Memory B cell (primary cell): ENCODE measurements around the gene LIG3.

Source experiments
- ATAC-seq: fragments of 150-1000 bp; cut with Tn5 transposase; 2 replicates; pipeline ENCODE4 v1.10.0; 2021; ENCODE audit warnings: low read depth, mild to moderate bottlenecking, moderate library complexity
- DNase-seq, 2 donors: peaks; one replicate each; pipeline ENCODE4 v3.0.0; 2022; ENCODE audit warnings: low spot score in 2 of 2
- H3K27ac Mint-ChIP-seq: one replicate; pipeline ENCODE4 v1.8.0; 2022; ENCODE audit warnings: mild to moderate bottlenecking, moderate library complexity, mixed read lengths
- H3K27me3 Mint-ChIP-seq: one replicate; pipeline ENCODE4 v1.8.0; 2022; ENCODE audit warnings: mixed read lengths
- H3K36me3 Mint-ChIP-seq: one replicate; pipeline ENCODE4 v1.8.0; 2022; ENCODE audit warnings: mild to moderate bottlenecking, mixed read lengths
- H3K4me1 Mint-ChIP-seq: one replicate; pipeline ENCODE4 v1.8.0; 2022; ENCODE audit warnings: mixed read lengths
- H3K4me3 Mint-ChIP-seq: one replicate; pipeline ENCODE4 v1.8.0; 2022; ENCODE audit warnings: mild to moderate bottlenecking, moderate library complexity, mixed read lengths
- H3K9me3 Mint-ChIP-seq: one replicate; pipeline ENCODE4 v1.8.0; 2022; ENCODE audit warnings: mixed read lengths

LIG3 gene

DNA sequence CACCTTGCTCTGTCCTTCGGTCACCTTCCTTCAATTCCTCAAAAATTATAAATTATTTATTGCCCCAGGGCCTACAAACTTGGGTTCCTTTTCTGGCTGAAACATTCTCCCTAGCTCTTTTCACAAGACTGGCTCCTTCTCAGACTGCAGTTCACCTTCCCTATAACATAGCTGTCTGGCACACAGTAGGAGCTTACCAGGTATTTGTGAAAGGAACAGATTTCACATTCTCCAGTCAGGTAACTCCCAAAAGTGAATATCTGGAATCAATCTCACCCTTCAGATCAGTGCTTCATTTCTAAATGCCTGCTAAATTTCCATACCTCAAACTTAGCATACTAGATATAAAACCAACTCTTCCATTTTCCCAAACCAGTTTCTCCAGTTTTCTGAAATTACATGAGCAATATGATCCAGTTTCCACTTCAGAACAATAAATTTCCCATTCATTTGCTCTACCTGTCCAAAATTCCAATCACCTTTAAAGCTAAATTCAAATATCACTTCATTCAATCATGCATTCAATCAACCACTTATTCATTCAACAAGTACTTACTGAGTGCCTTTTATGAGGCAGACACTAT, 77.1 kb downstream of the LIG3 start:
- Mint-ChIP-seq H3K36me3 (peaks cover 14% of the 10 kb centered on the region), H3K9me3 (no peaks in the 10 kb centered on the region), H3K4me3 (no peak overlapping the region), H3K4me1 (peaks cover 22% of the 10 kb centered on the region), H3K27me3 (no peaks in the 10 kb centered on the region), H3K27ac (no peak overlapping the region)
- ATAC-seq = no peak
- no peak for DNase-seq
